ENCODE results near the gene UHMK1. TPM values are rescaled to one million over a fixed set of nuclear protein-coding genes. Genes with fewer than 3 reads are reported as not detected.

UHMK1 gene
- total and polyA plus RNA-seq, 8 donors: 28.8 to 56.6 (median 34.4) TPM

Other genes starting within 250 kb of the UHMK1 start
- not detected for gene SPATA46, start 121.0 kb upstream of the UHMK1 start, total RNA-seq
- gene SPATA46, start 121.0 kb upstream of the UHMK1 start, polyA plus RNA-seq (ENCODE audit: insufficient read length in 6 of 6): 1 to 10 TPM in 1 of 6 donors, under 1 TPM in 5; 0.47 to 1.1 (median 0.73) TPM
- gene C1orf226, start 116.1 kb upstream of the UHMK1 start, total RNA-seq: 1 to 10 TPM; 5.2 to 8.5 TPM
- gene C1orf226, start 116.1 kb upstream of the UHMK1 start, polyA plus RNA-seq (ENCODE audit: insufficient read length in 6 of 6): 1 to 10 TPM; 4.0 to 6.3 (median 4.8) TPM
- 1 to 10 TPM in 1 of 2 donors, under 1 TPM in 1; 0.68 to 1.2 TPM for gene SH2D1B, start 85.7 kb upstream of the UHMK1 start, total RNA-seq
- under 1 TPM; 0.25 to 0.96 (median 0.70) TPM for gene SH2D1B, start 85.7 kb upstream of the UHMK1 start, polyA plus RNA-seq (ENCODE audit: insufficient read length in 6 of 6)
- 10 to 100 TPM; 34.8 to 41.6 TPM for gene UAP1, start 63.9 kb downstream of the UHMK1 start, total RNA-seq
- 10 to 100 TPM; 32.1 to 41.2 (median 39.2) TPM for gene UAP1, start 63.9 kb downstream of the UHMK1 start, polyA plus RNA-seq (ENCODE audit: insufficient read length in 6 of 6)
- gene DDR2, start 134.6 kb downstream of the UHMK1 start, total RNA-seq: 10 to 100 TPM; 47.1 to 47.6 TPM
- gene DDR2, start 134.6 kb downstream of the UHMK1 start, polyA plus RNA-seq (ENCODE audit: insufficient read length in 6 of 6): 10 to 100 TPM; 28.5 to 47.9 (median 42.2) TPM

Measured in left lung (tissue), 8 donors.